ENCODE measurements around the gene CLEC20A. TPM values are rescaled to one million over a fixed set of nuclear protein-coding genes. Genes with fewer than 3 reads are reported as not detected.

Gene CLEC20A
- total RNA-seq, 3 donors from 2014 or later, result not detected

DNA sequence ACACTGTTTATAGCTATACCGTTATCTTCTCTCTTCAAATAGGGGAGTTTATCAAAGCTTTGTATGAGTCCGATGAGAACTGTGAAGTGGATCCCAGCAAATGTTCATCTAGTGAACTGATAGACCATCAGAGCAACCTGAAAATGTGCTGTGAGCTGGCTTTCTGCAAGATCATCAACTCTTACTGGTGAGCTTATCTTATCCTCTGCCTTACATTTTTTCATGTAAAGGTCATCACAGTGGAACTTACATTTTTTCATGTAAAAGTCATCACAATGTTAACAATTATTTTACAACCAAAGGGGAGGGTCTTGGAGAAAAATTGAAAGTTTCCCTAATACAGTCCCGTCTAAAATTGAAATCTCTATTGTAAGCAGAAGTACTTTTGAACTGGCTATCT, 45.2 kb downstream of the CLEC20A start:
- DNase-seq (ENCODE audit: low spot score in 2 of 2), result no peak
- Histone ChIP-seq H3K4me3 (no peak overlapping the region), H3K27ac (no peak overlapping the region), H3K36me3 (no peaks in the 10 kb centered on the region), H3K9me3 (no peaks in the 10 kb centered on the region), H3K4me1 (no peaks in the 10 kb centered on the region), H3K27me3 (no peaks in the 10 kb centered on the region)
- intact Hi-C loops (cut with DNase I; ENCODE audit: low total_unique reads), result no loop called here
- TF ChIP-seq POLR2A (IDR thresholded peaks at IDR 0.05) (no peak), POLR2AphosphoS5 (IDR thresholded peaks at IDR 0.05) (no peak)
- TF ChIP-seq, protein P1, sequence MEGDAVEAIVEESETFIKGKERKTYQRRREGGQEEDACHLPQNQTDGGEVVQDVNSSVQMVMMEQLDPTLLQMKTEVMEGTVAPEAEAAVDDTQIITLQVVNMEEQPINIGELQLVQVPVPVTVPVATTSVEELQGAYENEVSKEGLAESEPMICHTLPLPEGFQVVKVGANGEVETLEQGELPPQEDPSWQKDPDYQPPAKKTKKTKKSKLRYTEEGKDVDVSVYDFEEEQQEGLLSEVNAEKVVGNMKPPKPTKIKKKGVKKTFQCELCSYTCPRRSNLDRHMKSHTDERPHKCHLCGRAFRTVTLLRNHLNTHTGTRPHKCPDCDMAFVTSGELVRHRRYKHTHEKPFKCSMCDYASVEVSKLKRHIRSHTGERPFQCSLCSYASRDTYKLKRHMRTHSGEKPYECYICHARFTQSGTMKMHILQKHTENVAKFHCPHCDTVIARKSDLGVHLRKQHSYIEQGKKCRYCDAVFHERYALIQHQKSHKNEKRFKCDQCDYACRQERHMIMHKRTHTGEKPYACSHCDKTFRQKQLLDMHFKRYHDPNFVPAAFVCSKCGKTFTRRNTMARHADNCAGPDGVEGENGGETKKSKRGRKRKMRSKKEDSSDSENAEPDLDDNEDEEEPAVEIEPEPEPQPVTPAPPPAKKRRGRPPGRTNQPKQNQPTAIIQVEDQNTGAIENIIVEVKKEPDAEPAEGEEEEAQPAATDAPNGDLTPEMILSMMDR (IDR thresholded peaks at IDR 0.05), result no peak

GRCh38 chr1:178450871-178451270, 45.9 kb downstream of the CLEC20A start:
- no peak for DNase-seq (ENCODE audit: low spot score in 2 of 2)
- Histone ChIP-seq H3K27me3 (no peaks in the 10 kb centered on the region), H3K9me3 (no peaks in the 10 kb centered on the region), H3K27ac (no peak overlapping the region), H3K4me3 (no peak overlapping the region), H3K36me3 (no peaks in the 10 kb centered on the region), H3K4me1 (no peaks in the 10 kb centered on the region)
- TF ChIP-seq POLR2AphosphoS5 (IDR thresholded peaks at IDR 0.05) (no peak), POLR2A (IDR thresholded peaks at IDR 0.05) (no peak)
- TF ChIP-seq, protein P1 (IDR thresholded peaks at IDR 0.05), result no peak
- intact Hi-C loops (cut with DNase I; ENCODE audit: low total_unique reads), result no loop called here

- Histone ChIP-seq H3K4me3 (no peak overlapping the region), H3K36me3 (no peaks in the 10 kb centered on the region), H3K9me3 (no peaks in the 10 kb centered on the region), H3K27me3 (no peaks in the 10 kb centered on the region), H3K4me1 (no peaks in the 10 kb centered on the region), H3K27ac (no peak overlapping the region)
- no peak for DNase-seq (ENCODE audit: low spot score in 2 of 2)
- TF ChIP-seq POLR2AphosphoS5 (IDR thresholded peaks at IDR 0.05), result no peak
- TF ChIP-seq, protein P1 (IDR thresholded peaks at IDR 0.05), result no peak
- no peak for TF ChIP-seq POLR2A (IDR thresholded peaks at IDR 0.05)
- intact Hi-C loops (cut with DNase I; ENCODE audit: low total_unique reads), result no loop called here
Measured at GRCh38 chr1:178442925-178443324, 53.8 kb downstream of the CLEC20A start.

- H3K36me3 ChIP-seq, result no peaks in the 10 kb centered on the region
- no peak overlapping the region for H3K4me3 ChIP-seq
- no peak for DNase-seq (ENCODE audit: low spot score in 2 of 2)
- no peaks in the 10 kb centered on the region for H3K27me3 ChIP-seq
- H3K4me1 ChIP-seq, result no peaks in the 10 kb centered on the region
- H3K27ac ChIP-seq, result no peak overlapping the region
- intact Hi-C loops (cut with DNase I; ENCODE audit: low total_unique reads), result no loop called here
- TF ChIP-seq POLR2AphosphoS5 (IDR thresholded peaks at IDR 0.05) (no peak), POLR2A (IDR thresholded peaks at IDR 0.05) (no peak)
- TF ChIP-seq, protein P1 (IDR thresholded peaks at IDR 0.05), result no peak
- no peaks in the 10 kb centered on the region for H3K9me3 ChIP-seq
Measured at GRCh38 chr1:178438432-178438831, 58.3 kb downstream of the CLEC20A start.

- DNase-seq (ENCODE audit: low spot score in 2 of 2), result no peak
- H3K4me3 ChIP-seq, result no peak overlapping the region
- intact Hi-C loops (cut with DNase I; ENCODE audit: low total_unique reads), result no loop called here
- TF ChIP-seq POLR2AphosphoS5 (IDR thresholded peaks at IDR 0.05) (no peak), POLR2A (IDR thresholded peaks at IDR 0.05) (no peak)
- TF ChIP-seq, protein P1 (IDR thresholded peaks at IDR 0.05), result no peak
- H3K36me3 ChIP-seq, result no peaks in the 10 kb centered on the region
- no peaks in the 10 kb centered on the region for H3K4me1 ChIP-seq
- no peaks in the 10 kb centered on the region for H3K27me3 ChIP-seq
- H3K9me3 ChIP-seq, result no peaks in the 10 kb centered on the region
- H3K27ac ChIP-seq, result no peak overlapping the region
Measured at GRCh38 chr1:178436899-178437298, 59.9 kb downstream of the CLEC20A start.
